HepG2 (cell line): ENCODE results near the gene EHD1. TPM values are rescaled to one million over a fixed set of nuclear protein-coding genes. Genes with fewer than 3 reads are reported as not detected.

Experiments used
- BORCS8-MEF2B ChIP-seq: sonication (generic); formaldehyde crosslinking; IDR thresholded peaks from 2 replicates; pipeline ENCODE4 v1.8.0; 2022; ENCODE audit warnings: mild to moderate bottlenecking, missing genetic modification reagents
- CENPT ChIP-seq: sonication (generic); formaldehyde crosslinking; IDR thresholded peaks from 2 replicates; pipeline ENCODE4 v1.8.0; 2022; ENCODE audit warnings: low read depth, mild to moderate bottlenecking, moderate library complexity, missing genetic modification reagents
- ELF4 ChIP-seq: sonication (generic); formaldehyde crosslinking; IDR thresholded peaks from 2 replicates; pipeline ENCODE4 v1.5.0; 2020; ENCODE audit warnings: missing genetic modification reagents, mild to moderate bottlenecking, moderate library complexity, borderline replicate concordance
- HDAC1 ChIP-seq: sonication (generic); formaldehyde crosslinking; IDR thresholded peaks from 2 replicates; pipeline ENCODE4 v1.5.1; 2020; ENCODE audit warnings: mild to moderate bottlenecking, missing genetic modification reagents
- MAF1 ChIP-seq: sonication (generic); formaldehyde crosslinking; IDR thresholded peaks from 2 replicates; pipeline ENCODE4 v1.5.0; 2020; ENCODE audit warnings: missing genetic modification reagents, borderline replicate concordance
- MEIS2 ChIP-seq: sonication (generic); formaldehyde crosslinking; IDR thresholded peaks from 2 replicates; pipeline ENCODE4 v1.9.0; 2021; ENCODE audit warnings: mild to moderate bottlenecking, missing genetic modification reagents
- PCBP1 ChIP-seq: fragments of 200-400 bp; formaldehyde crosslinking; IDR thresholded peaks from 2 replicates; pipeline ENCODE4 v1.6.1; 2017; ENCODE audit warnings: mild to moderate bottlenecking, low read depth, low read length, borderline replicate concordance
- TCF12 ChIP-seq, 2 experiments: fragments of 450-650 bp in 1 of 2; sonication (generic) in 1 of 2; formaldehyde crosslinking in 1 of 2; IDR thresholded peaks; 2 replicates each; pipeline versions ENCODE4 v1.6.1 to v1.8.0; 2017 to 2022; ENCODE audit warnings: antibody characterized with exemption in 1 of 2, mild to moderate bottlenecking in 1 of 2, missing genetic modification reagents in 1 of 2, moderate library complexity in 1 of 2
- THAP7 ChIP-seq: sonication (generic); formaldehyde crosslinking; IDR thresholded peaks from 2 replicates; pipeline ENCODE4 v1.8.1; 2023; ENCODE audit warnings: mild to moderate bottlenecking, missing genetic modification reagents
- THAP9 ChIP-seq: sonication (generic); formaldehyde crosslinking; IDR thresholded peaks from 2 replicates; pipeline ENCODE4; 2020; ENCODE audit warnings: missing genetic modification reagents, mild to moderate bottlenecking, borderline replicate concordance
- TSC22D2 ChIP-seq: sonication (generic); formaldehyde crosslinking; IDR thresholded peaks from 2 replicates; pipeline ENCODE4 v1.5.1; 2020; ENCODE audit warnings: missing genetic modification reagents, mild to moderate bottlenecking, borderline replicate concordance
- ZC3H4 ChIP-seq: sonication (generic); formaldehyde crosslinking; IDR thresholded peaks from 2 replicates; pipeline ENCODE4 v1.4.0; 2020; ENCODE audit warnings: missing genetic modification reagents, borderline replicate concordance
- ZNF225 ChIP-seq: sonication (generic); formaldehyde crosslinking; IDR thresholded peaks from 2 replicates; pipeline ENCODE4 v1.4.0; 2020; ENCODE audit warnings: mild to moderate bottlenecking, missing genetic modification reagents
- ZNF317 ChIP-seq: sonication (generic); formaldehyde crosslinking; IDR thresholded peaks from 2 replicates; pipeline ENCODE4 v1.5.0; 2020; ENCODE audit warnings: mild to moderate bottlenecking, missing genetic modification reagents
- ZNF326 ChIP-seq: sonication (generic); formaldehyde crosslinking; IDR thresholded peaks from 2 replicates; pipeline ENCODE4 v1.4.0; 2020; ENCODE audit warnings: missing genetic modification reagents, borderline replicate concordance
- ZNF543 ChIP-seq: sonication (generic); formaldehyde crosslinking; IDR thresholded peaks from 2 replicates; pipeline ENCODE4 v1.4.0; 2020; ENCODE audit warnings: mild to moderate bottlenecking, missing genetic modification reagents
- ZSCAN25 ChIP-seq: sonication (generic); formaldehyde crosslinking; IDR thresholded peaks from 2 replicates; pipeline ENCODE4 v1.8.0; 2022; ENCODE audit warnings: mild to moderate bottlenecking, missing genetic modification reagents
- polyA plus RNA-seq, 8 experiments: library from polyadenylated mRNA; depleted of rRNA in 3 of 8; stranded (reverse) in 7 of 8; unstranded in 1 of 8; fragments of >200 nt; fragmentation: Illumina TruSeq in 4 of 8; extraction: Trizol in 4 of 8; gene quantifications; 2 replicates each; pipeline versions ENCODE4 v1.2.1 to v1.2.3, GENCODE V29; 2011 to 2016; ENCODE audit warnings: low read depth in 4 of 8, missing spikeins in 1 of 8, mixed read lengths in 1 of 8; ENCODE audit not compliant: insufficient read depth in 1 of 8
- total RNA-seq, 5 experiments: library from RNA; depleted of rRNA; stranded (reverse); fragments of >200 nt; fragmentation: Illumina TruSeq; extraction: Trizol; gene quantifications; 2 replicates each; pipeline ENCODE4 v1.2.3, GENCODE V29; 2016; ENCODE audit warnings: low read depth in 1 of 5
- TF ChIP-seq, protein P1 (sequence below): sonication (generic); formaldehyde crosslinking; IDR thresholded peaks from 2 replicates; pipeline ENCODE4 v1.9.0; 2021; ENCODE audit warnings: missing genetic modification reagents, borderline replicate concordance
- TF ChIP-seq, protein P2 (sequence below): sonication (generic); formaldehyde crosslinking; IDR thresholded peaks from 2 replicates; pipeline ENCODE4 v1.4.0; 2020; ENCODE audit warnings: missing genetic modification reagents
- TF ChIP-seq, protein P3 (sequence below), 2 experiments: sonication (generic) in 1 of 2; formaldehyde crosslinking in 1 of 2; IDR thresholded peaks; 2 replicates each; pipeline versions ENCODE4 v1.4.0 to v1.6.1; 2018 to 2020; ENCODE audit warnings: missing genetic modification reagents in 2 of 2, borderline replicate concordance in 1 of 2, low read depth in 1 of 2, mild to moderate bottlenecking in 1 of 2, missing biosample characterization in 1 of 2

EHD1 gene
- total and polyA plus RNA-seq, 2 of the 13 experiments (the other 11 are each of a cell fraction or from before 2014, with no cell fraction given) = 23.6 to 26.6 TPM

DNA sequence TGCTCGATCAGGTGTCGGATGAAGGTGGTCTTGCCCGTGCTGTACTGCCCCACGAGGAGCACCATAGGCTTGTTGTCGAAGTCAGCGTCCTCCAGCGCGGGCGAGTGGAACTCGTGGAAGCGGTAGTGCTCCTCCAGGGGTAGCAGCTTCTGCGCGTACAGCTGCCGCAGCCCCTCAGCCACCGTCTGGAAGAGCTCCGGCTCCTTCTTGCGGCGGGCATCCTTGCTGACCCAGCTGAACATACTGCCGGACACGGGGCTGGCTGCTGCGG lies 263 bp downstream of the EHD1 start (continued):
- TF ChIP-seq, protein P1, sequence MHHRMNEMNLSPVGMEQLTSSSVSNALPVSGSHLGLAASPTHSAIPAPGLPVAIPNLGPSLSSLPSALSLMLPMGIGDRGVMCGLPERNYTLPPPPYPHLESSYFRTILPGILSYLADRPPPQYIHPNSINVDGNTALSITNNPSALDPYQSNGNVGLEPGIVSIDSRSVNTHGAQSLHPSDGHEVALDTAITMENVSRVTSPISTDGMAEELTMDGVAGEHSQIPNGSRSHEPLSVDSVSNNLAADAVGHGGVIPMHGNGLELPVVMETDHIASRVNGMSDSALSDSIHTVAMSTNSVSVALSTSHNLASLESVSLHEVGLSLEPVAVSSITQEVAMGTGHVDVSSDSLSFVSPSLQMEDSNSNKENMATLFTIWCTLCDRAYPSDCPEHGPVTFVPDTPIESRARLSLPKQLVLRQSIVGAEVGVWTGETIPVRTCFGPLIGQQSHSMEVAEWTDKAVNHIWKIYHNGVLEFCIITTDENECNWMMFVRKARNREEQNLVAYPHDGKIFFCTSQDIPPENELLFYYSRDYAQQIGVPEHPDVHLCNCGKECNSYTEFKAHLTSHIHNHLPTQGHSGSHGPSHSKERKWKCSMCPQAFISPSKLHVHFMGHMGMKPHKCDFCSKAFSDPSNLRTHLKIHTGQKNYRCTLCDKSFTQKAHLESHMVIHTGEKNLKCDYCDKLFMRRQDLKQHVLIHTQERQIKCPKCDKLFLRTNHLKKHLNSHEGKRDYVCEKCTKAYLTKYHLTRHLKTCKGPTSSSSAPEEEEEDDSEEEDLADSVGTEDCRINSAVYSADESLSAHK (CRISPR knock-in tag) = no peak
- TF ChIP-seq THAP9 (CRISPR knock-in tag) = no peak
- no peak for TF ChIP-seq ZC3H4 (CRISPR knock-in tag)
- TF ChIP-seq ZNF317 (CRISPR knock-in tag) = no peak
- no peak for TF ChIP-seq ZNF543 (CRISPR knock-in tag)
- no peak for TF ChIP-seq MAF1 (CRISPR knock-in tag)
- no peak for TF ChIP-seq ZSCAN25 (CRISPR knock-in tag)
- no peak for TF ChIP-seq HDAC1 (CRISPR knock-in tag)
- no peak for TF ChIP-seq ELF4
- TF ChIP-seq, protein P2, sequence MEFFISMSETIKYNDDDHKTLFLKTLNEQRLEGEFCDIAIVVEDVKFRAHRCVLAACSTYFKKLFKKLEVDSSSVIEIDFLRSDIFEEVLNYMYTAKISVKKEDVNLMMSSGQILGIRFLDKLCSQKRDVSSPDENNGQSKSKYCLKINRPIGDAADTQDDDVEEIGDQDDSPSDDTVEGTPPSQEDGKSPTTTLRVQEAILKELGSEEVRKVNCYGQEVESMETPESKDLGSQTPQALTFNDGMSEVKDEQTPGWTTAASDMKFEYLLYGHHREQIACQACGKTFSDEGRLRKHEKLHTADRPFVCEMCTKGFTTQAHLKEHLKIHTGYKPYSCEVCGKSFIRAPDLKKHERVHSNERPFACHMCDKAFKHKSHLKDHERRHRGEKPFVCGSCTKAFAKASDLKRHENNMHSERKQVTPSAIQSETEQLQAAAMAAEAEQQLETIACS (CRISPR knock-in tag) = no peak
- 0 out of 2 replicates have a peak, but pooled peaks have one; percentile 27 for TF ChIP-seq ZNF225 (CRISPR knock-in tag)
- 0 out of 2 replicates have a peak, but pooled peaks have one; percentile 45 for TF ChIP-seq PCBP1
- no peak for TF ChIP-seq TCF12 (IDR thresholded peaks at IDR 0.05)
- 0 out of 2 replicates have a peak, but pooled peaks have one; percentile 17 for TF ChIP-seq TCF12 (CRISPR knock-in tag; IDR thresholded peaks at IDR 0.05)
- TF ChIP-seq MEIS2 (CRISPR knock-in tag) = no peak
- TF ChIP-seq THAP7 (CRISPR knock-in tag) = no peak
- 0 out of 2 replicates have a peak, but pooled peaks have one; percentile 35 for TF ChIP-seq CENPT (CRISPR knock-in tag)
- no peak for TF ChIP-seq BORCS8-MEF2B (CRISPR knock-in tag)
- TF ChIP-seq, protein P3, sequence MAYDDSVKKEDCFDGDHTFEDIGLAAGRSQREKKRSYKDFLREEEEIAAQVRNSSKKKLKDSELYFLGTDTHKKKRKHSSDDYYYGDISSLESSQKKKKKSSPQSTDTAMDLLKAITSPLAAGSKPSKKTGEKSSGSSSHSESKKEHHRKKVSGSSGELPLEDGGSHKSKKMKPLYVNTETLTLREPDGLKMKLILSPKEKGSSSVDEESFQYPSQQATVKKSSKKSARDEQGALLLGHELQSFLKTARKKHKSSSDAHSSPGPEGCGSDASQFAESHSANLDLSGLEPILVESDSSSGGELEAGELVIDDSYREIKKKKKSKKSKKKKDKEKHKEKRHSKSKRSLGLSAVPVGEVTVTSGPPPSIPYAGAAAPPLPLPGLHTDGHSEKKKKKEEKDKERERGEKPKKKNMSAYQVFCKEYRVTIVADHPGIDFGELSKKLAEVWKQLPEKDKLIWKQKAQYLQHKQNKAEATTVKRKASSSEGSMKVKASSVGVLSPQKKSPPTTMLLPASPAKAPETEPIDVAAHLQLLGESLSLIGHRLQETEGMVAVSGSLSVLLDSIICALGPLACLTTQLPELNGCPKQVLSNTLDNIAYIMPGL (CRISPR knock-in tag; IDR thresholded peaks at IDR 0.05; ENCODE audit: borderline replicate concordance in 1 of 2, low read depth in 1 of 2) = no peak; a peak in 1 of 4 replicates
- TF ChIP-seq ZNF326 (CRISPR knock-in tag) = no peak
- no peak for TF ChIP-seq TSC22D2
